ENCODE data around the gene GRID2. TPM values are rescaled to one million over a fixed set of nuclear protein-coding genes. Genes with fewer than 3 reads are reported as not detected.

The GRID2 gene
- total RNA-seq, 1 experiment from 2014 or later = not detected

DNA sequence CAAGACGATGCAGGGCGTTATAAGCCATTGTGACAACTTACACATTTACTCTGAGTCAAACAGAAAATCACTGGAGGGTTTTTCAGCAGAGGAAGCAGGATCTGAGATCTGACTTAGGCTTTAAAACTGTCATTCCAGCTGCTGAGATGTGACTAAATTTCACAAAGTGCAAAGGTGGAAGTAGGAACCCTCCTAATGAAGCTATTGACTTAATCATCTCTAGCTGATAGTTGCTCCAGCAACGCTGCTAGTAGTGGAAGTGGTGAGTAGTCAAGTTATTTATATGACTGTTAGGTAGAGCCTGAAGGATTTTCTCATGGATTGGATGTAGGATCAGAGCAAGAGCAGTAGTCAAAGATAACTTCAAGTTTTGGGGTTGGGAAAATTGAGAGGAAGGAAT, 218.6 kb downstream of the GRID2 start:
- intact Hi-C loops (cut with micrococcal nuclease; ENCODE audit: unreplicated experiment) = no loop called here
- Histone ChIP-seq H3K27me3 (replicated peaks; ENCODE audit: control insufficient read depth, insufficient read depth, low read length) (no peaks in the 10 kb centered on the region), H3K4me1 (no peaks in the 10 kb centered on the region), H3K4me3 (ENCODE audit: low read depth, low read length) (no peak overlapping the region), H3K9me3 (no peaks in the 10 kb centered on the region), H3K36me3 (ENCODE audit: control insufficient read depth, insufficient read depth, low read length) (no peaks in the 10 kb centered on the region)
- Mint-ChIP-seq H3K36me3 (ENCODE audit: insufficient read depth, unreplicated experiment) (no peaks in the 10 kb centered on the region), H3K9me3 (ENCODE audit: unreplicated experiment) (no peaks in the 10 kb centered on the region), H3K4me3 (ENCODE audit: unreplicated experiment) (no peak overlapping the region), H3K27me3 (ENCODE audit: insufficient read depth, unreplicated experiment) (no peaks in the 10 kb centered on the region), H3K27ac (ENCODE audit: unreplicated experiment) (no peak overlapping the region), H3K4me1 (ENCODE audit: low read depth, unreplicated experiment) (no peaks in the 10 kb centered on the region)
- no peak for DNase-seq
- BruUV-seq (replicated peaks) = no TSS peak
- POLR2A ChIA-PET = no interaction called here
- CTCF ChIA-PET = no interaction called here
- TF ChIP-seq, protein P1, sequence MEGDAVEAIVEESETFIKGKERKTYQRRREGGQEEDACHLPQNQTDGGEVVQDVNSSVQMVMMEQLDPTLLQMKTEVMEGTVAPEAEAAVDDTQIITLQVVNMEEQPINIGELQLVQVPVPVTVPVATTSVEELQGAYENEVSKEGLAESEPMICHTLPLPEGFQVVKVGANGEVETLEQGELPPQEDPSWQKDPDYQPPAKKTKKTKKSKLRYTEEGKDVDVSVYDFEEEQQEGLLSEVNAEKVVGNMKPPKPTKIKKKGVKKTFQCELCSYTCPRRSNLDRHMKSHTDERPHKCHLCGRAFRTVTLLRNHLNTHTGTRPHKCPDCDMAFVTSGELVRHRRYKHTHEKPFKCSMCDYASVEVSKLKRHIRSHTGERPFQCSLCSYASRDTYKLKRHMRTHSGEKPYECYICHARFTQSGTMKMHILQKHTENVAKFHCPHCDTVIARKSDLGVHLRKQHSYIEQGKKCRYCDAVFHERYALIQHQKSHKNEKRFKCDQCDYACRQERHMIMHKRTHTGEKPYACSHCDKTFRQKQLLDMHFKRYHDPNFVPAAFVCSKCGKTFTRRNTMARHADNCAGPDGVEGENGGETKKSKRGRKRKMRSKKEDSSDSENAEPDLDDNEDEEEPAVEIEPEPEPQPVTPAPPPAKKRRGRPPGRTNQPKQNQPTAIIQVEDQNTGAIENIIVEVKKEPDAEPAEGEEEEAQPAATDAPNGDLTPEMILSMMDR (IDR thresholded peaks at IDR 0.05; ENCODE audit: insufficient read depth in 1 of 2, low read depth in 1 of 2, low read length in 1 of 2, severe bottlenecking in 1 of 2, unreplicated experiment in 1 of 2) = no peak

DNA sequence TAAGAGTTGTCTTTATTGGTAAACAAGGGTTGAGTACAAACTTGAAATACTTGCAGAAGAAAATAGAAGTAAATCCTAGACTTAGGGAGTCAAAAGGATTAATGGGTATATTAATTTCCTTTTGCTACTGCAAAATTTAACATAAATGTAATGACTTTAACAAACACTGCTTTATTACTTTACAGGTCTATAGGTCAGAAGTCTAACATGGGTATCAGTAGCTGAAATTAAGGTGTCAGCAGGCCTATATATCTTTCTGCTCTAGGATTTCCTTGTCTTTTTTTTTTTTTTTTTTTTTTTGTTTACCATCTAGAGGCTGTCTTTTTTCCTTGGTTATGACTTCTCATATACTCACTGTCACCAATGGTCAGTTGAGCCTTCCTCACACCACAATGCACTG, 220.4 kb downstream of the GRID2 start:
- intact Hi-C loops (cut with micrococcal nuclease; ENCODE audit: unreplicated experiment) = no loop called here
- H3K36me3 ChIP-seq (ENCODE audit: control insufficient read depth, insufficient read depth, low read length) = no peaks in the 10 kb centered on the region
- peaks cover 2% of the 10 kb centered on the region for H3K27me3 Mint-ChIP-seq (ENCODE audit: insufficient read depth, unreplicated experiment)
- H3K36me3 Mint-ChIP-seq (ENCODE audit: insufficient read depth, unreplicated experiment) = no peaks in the 10 kb centered on the region
- no peaks in the 10 kb centered on the region for H3K4me1 Mint-ChIP-seq (ENCODE audit: low read depth, unreplicated experiment)
- no peaks in the 10 kb centered on the region for H3K27me3 ChIP-seq (replicated peaks; ENCODE audit: control insufficient read depth, insufficient read depth, low read length)
- no peaks in the 10 kb centered on the region for H3K9me3 ChIP-seq
- H3K4me3 Mint-ChIP-seq (ENCODE audit: unreplicated experiment) = no peak overlapping the region
- H3K4me1 ChIP-seq = no peaks in the 10 kb centered on the region
- no peaks in the 10 kb centered on the region for H3K9me3 Mint-ChIP-seq (ENCODE audit: unreplicated experiment)
- DNase-seq = no peak
- no peak overlapping the region for H3K4me3 ChIP-seq (ENCODE audit: low read depth, low read length)
- TF ChIP-seq, protein P1 (IDR thresholded peaks at IDR 0.05; ENCODE audit: insufficient read depth in 1 of 2, low read depth in 1 of 2, low read length in 1 of 2, severe bottlenecking in 1 of 2, unreplicated experiment in 1 of 2) = no peak
- ChIA-PET POLR2A (no interaction called here), CTCF (no interaction called here)
- no TSS peak for BruUV-seq (replicated peaks)
- H3K27ac Mint-ChIP-seq (ENCODE audit: unreplicated experiment) = no peak overlapping the region

DNA sequence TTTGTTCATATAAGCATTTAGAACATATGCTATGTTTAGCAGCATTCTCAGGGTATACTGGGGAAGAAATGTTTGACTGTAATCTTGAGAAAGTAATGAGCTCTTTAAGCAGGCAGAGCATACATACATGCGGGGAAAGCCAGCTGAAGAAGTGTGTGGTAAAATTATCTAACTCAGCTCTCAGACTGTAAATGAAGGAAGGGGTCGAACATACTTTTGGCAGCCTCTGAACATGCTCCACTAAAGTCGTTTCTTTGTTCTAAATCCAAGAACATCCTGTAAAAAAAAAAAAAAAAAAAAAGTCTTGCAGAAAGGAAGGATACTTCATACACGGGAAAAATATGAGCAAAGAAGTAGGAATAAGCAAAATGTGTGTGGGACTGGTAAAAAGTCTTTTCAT, 224.8 kb downstream of the GRID2 start:
- CTCF ChIA-PET = no interaction called here
- POLR2A ChIA-PET = no interaction called here
- BruUV-seq (replicated peaks) = no TSS peak

More for the DNA sequence above, 224.8 kb downstream of the GRID2 start:
- TF ChIP-seq, protein P1 (IDR thresholded peaks at IDR 0.05; ENCODE audit: insufficient read depth in 1 of 2, low read depth in 1 of 2, low read length in 1 of 2, severe bottlenecking in 1 of 2, unreplicated experiment in 1 of 2) = no peak
- H3K4me3 Mint-ChIP-seq (ENCODE audit: unreplicated experiment) = no peak overlapping the region
- no peak overlapping the region for H3K4me3 ChIP-seq (ENCODE audit: low read depth, low read length)
- no peaks in the 10 kb centered on the region for H3K9me3 Mint-ChIP-seq (ENCODE audit: unreplicated experiment)
- H3K27me3 Mint-ChIP-seq (ENCODE audit: insufficient read depth, unreplicated experiment) = peaks cover 2% of the 10 kb centered on the region
- no peaks in the 10 kb centered on the region for H3K36me3 Mint-ChIP-seq (ENCODE audit: insufficient read depth, unreplicated experiment)
- H3K9me3 ChIP-seq = no peaks in the 10 kb centered on the region
- DNase-seq = no peak
- H3K4me1 Mint-ChIP-seq (ENCODE audit: low read depth, unreplicated experiment) = no peaks in the 10 kb centered on the region
- H3K27me3 ChIP-seq (replicated peaks; ENCODE audit: control insufficient read depth, insufficient read depth, low read length) = no peaks in the 10 kb centered on the region
- intact Hi-C loops (cut with micrococcal nuclease; ENCODE audit: unreplicated experiment) = no loop called here
- H3K27ac Mint-ChIP-seq (ENCODE audit: unreplicated experiment) = no peak overlapping the region
- H3K4me1 ChIP-seq = no peaks in the 10 kb centered on the region
- H3K36me3 ChIP-seq (ENCODE audit: control insufficient read depth, insufficient read depth, low read length) = no peaks in the 10 kb centered on the region
